ENCODE data around the gene INSL4.
A peak's percentile ranks its signal among the peaks of the same experiment; 100 is the strongest.

INSL4 gene

GRCh38 chr9:5191985-5192384 is 39.2 kb upstream of the INSL4 start:
- no peak for DNase-seq (ENCODE audit: low read depth)
- TF ChIP-seq MYC (IDR thresholded peaks at IDR 0.05; ENCODE audit: low read depth, low read length) (no peak), POLR2A (IDR thresholded peaks at IDR 0.05; ENCODE audit: extremely low read depth, insufficient read length) (no peak)
- TF ChIP-seq, protein P1, sequence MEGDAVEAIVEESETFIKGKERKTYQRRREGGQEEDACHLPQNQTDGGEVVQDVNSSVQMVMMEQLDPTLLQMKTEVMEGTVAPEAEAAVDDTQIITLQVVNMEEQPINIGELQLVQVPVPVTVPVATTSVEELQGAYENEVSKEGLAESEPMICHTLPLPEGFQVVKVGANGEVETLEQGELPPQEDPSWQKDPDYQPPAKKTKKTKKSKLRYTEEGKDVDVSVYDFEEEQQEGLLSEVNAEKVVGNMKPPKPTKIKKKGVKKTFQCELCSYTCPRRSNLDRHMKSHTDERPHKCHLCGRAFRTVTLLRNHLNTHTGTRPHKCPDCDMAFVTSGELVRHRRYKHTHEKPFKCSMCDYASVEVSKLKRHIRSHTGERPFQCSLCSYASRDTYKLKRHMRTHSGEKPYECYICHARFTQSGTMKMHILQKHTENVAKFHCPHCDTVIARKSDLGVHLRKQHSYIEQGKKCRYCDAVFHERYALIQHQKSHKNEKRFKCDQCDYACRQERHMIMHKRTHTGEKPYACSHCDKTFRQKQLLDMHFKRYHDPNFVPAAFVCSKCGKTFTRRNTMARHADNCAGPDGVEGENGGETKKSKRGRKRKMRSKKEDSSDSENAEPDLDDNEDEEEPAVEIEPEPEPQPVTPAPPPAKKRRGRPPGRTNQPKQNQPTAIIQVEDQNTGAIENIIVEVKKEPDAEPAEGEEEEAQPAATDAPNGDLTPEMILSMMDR (IDR thresholded peaks at IDR 0.05; ENCODE audit: low read depth, low read length), result no peak
- TF ChIP-seq, protein P2, sequence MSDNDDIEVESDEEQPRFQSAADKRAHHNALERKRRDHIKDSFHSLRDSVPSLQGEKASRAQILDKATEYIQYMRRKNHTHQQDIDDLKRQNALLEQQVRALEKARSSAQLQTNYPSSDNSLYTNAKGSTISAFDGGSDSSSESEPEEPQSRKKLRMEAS (IDR thresholded peaks at IDR 0.05; ENCODE audit: low read depth, low read length), result no peak
- H3K4me3 ChIP-seq (ENCODE audit: low read depth, low read length), result no peak overlapping the region

DNA sequence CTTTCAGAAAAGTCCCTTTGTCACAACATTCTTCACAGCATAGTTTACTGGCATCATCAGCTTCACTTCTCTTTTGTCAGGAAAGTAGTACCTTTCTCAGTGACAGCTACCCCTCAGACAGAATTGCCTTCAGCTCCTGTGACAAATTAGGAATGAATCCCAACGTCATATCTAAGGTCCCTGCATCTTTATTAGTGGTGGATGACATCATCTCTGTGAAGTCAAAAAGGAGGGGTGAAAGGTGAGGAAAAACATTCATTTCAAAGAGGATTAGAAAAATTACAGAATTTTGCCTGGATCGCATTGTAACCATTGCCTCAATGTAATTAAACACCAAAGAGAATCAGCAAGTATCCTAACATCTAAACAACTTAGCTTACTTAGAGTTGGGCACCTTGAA is 37.9 kb upstream of the INSL4 start:
- H3K4me3 ChIP-seq (ENCODE audit: low read depth, low read length), result no peak overlapping the region
- TF ChIP-seq, protein P1 (IDR thresholded peaks at IDR 0.05; ENCODE audit: low read depth, low read length), result no peak
- TF ChIP-seq POLR2A (IDR thresholded peaks at IDR 0.05; ENCODE audit: extremely low read depth, insufficient read length), result no peak
- TF ChIP-seq, protein P2 (IDR thresholded peaks at IDR 0.05; ENCODE audit: low read depth, low read length), result no peak
- no peak for TF ChIP-seq MYC (IDR thresholded peaks at IDR 0.05; ENCODE audit: low read depth, low read length)
- no peak for DNase-seq (ENCODE audit: low read depth)

DNA sequence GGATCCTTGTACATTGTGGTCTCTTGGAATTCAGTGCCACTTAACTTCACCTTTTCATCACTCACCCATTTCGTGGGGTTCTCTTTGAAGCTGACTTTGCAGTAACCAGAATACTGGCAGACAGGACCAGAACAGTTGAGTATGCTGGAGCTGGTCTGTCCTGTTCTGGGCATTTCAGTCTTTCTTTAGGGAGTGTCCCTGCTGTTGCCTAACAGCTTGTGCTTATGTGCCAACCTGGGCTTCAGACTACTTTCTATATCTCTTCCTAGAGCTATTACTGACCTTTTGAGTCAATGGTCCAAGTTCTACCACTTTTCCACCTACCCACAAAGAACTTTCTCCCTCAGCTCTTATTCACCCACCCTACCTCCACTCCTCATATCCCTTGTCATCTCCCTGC is 35.8 kb upstream of the INSL4 start:
- TF ChIP-seq MYC (IDR thresholded peaks at IDR 0.05; ENCODE audit: low read depth, low read length), result no peak
- TF ChIP-seq, protein P2 (IDR thresholded peaks at IDR 0.05; ENCODE audit: low read depth, low read length), result no peak
- no peak for TF ChIP-seq POLR2A (IDR thresholded peaks at IDR 0.05; ENCODE audit: extremely low read depth, insufficient read length)
- TF ChIP-seq, protein P1 (IDR thresholded peaks at IDR 0.05; ENCODE audit: low read depth, low read length), result no peak
- DNase-seq (ENCODE audit: low read depth), result no peak
- no peak overlapping the region for H3K4me3 ChIP-seq (ENCODE audit: low read depth, low read length)

DNA sequence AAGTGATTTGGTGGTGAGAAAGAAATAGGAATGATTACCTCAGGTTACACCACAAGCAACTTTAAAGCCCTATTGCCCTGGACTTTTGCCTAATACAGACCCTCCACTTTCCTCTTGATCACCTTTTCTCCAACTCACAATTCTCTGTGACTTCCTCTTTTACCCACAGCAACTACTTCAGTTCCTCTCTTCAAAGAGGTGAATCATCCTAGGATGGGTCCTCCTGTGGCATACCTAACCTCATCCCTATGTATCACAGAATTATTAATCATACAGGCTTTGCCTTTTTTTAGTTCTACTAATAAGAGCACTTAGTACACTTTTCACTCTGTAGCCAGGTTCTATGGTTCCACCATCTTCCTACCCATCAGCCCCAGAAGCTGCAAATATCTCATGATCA is 26.1 kb upstream of the INSL4 start:
- DNase-seq (ENCODE audit: low read depth), result peak; percentile 41
- TF ChIP-seq POLR2A (IDR thresholded peaks at IDR 0.05; ENCODE audit: extremely low read depth, insufficient read length), result no peak
- TF ChIP-seq, protein P2 (IDR thresholded peaks at IDR 0.05; ENCODE audit: low read depth, low read length), result no peak
- TF ChIP-seq, protein P1 (IDR thresholded peaks at IDR 0.05; ENCODE audit: low read depth, low read length), result no peak
- no peak for TF ChIP-seq MYC (IDR thresholded peaks at IDR 0.05; ENCODE audit: low read depth, low read length)
- no peak overlapping the region for H3K4me3 ChIP-seq (ENCODE audit: low read depth, low read length)

GRCh38 chr9:5230554-5230953 is 665 bp upstream of the INSL4 start:
- TF ChIP-seq, protein P1 (IDR thresholded peaks at IDR 0.05; ENCODE audit: low read depth, low read length), result no peak
- no peak for TF ChIP-seq POLR2A (IDR thresholded peaks at IDR 0.05; ENCODE audit: extremely low read depth, insufficient read length)
- TF ChIP-seq MYC (IDR thresholded peaks at IDR 0.05; ENCODE audit: low read depth, low read length), result no peak
- TF ChIP-seq, protein P2 (IDR thresholded peaks at IDR 0.05; ENCODE audit: low read depth, low read length), result no peak
- DNase-seq (ENCODE audit: low read depth), result no peak
- no peak overlapping the region for H3K4me3 ChIP-seq (ENCODE audit: low read depth, low read length)
